ENCODE measurements around the gene CACNB4. TPM values are rescaled to one million over a fixed set of nuclear protein-coding genes. Genes with fewer than 3 reads are reported as not detected.

CACNB4 gene
- polyA plus RNA-seq, 1 of the 3 experiments (the other 2 are of a cell fraction), result 0.18 TPM

DNA sequence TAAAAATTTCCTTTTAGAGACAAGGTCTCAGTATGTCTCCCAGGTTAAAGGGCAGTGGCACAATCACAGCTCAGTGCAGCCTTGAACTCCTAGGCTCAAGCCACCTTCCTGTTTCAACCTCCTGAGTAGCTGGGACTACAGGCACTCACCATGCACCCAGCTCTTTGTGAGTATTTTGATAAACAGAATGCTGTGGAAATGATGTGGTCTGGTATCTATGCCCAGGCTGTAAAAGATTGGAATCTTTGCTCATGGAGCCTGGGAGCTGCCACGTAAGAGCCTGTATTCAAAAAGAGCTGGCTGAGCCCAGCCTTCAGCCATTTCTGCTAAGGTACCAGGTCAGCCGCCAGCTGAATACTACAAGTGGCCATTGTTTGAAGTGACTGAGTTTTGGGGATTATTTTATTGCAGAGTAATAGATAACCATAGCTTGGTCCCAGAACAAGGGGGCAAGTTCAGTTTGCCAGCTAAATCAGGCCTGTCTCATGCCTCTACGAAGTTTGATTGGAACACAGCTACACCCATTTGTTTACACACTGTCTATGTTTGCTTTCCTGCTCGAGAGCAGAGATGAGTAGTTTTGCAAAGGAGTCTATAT lies 249.3 kb downstream of the CACNB4 start:
- Histone ChIP-seq H3K9me2 (no peaks in the 10 kb centered on the region), H3F3A (replicated peaks; ENCODE audit: insufficient read depth) (no peaks in the 10 kb centered on the region), H3K9ac (no peak overlapping the region), H3K4me1 (ENCODE audit: control insufficient read depth in 1 of 2, insufficient read depth in 2 of 2, low read depth in 1 of 2, low read length in 1 of 2) (peaks cover 0 to 3% of the 10 kb centered on the region in 2 experiments; a peak in 2 of 4 replicates), H3K27ac (ENCODE audit: low read depth in 2 of 2, low read length in 1 of 2) (no peak overlapping the region), H3K79me2 (ENCODE audit: insufficient read depth) (no peaks in the 10 kb centered on the region), H3K4me3 (ENCODE audit: low read depth in 2 of 2, low read length in 1 of 2) (no peak overlapping the region), H3K27me3 (ENCODE audit: insufficient read depth) (no peaks in the 10 kb centered on the region), H3K4me2 (no peak overlapping the region), H2AFZ (ENCODE audit: low read depth) (no peak overlapping the region), H3K36me3 (replicated peaks in 1 of 2; ENCODE audit: control insufficient read depth in 1 of 2, insufficient read depth in 2 of 2, low read length in 1 of 2) (no peaks in the 10 kb centered on the region), H4K20me1 (ENCODE audit: insufficient read depth) (no peaks in the 10 kb centered on the region), H3K9me3 (no peaks in the 10 kb centered on the region)
- no peak for TF ChIP-seq YY1 (IDR thresholded peaks at IDR 0.05; ENCODE audit: low read depth)
- no peak for TF ChIP-seq JUND (IDR thresholded peaks at IDR 0.05)
- TF ChIP-seq ZBTB33 (IDR thresholded peaks at IDR 0.05; ENCODE audit: borderline replicate concordance, low read depth), result no peak
- TF ChIP-seq GATA2 (CRISPR knock-in tag; IDR thresholded peaks at IDR 0.05), result no peak
- TF ChIP-seq MAX (IDR thresholded peaks at IDR 0.05; ENCODE audit: low read depth), result no peak
- TF ChIP-seq TCF12 (IDR thresholded peaks at IDR 0.05), result no peak
- no peak for TF ChIP-seq FOSL2 (IDR thresholded peaks at IDR 0.05; ENCODE audit: borderline replicate concordance, low read depth)
- no peak for TF ChIP-seq RFX5 (IDR thresholded peaks at IDR 0.05; ENCODE audit: low read length)
- TF ChIP-seq NRF1 (IDR thresholded peaks at IDR 0.05; ENCODE audit: low read depth, low read length), result no peak
- no peak for TF ChIP-seq USF1 (IDR thresholded peaks at IDR 0.05; ENCODE audit: borderline replicate concordance, low read depth)
- no peak for TF ChIP-seq POLR2AphosphoS5 (IDR thresholded peaks at IDR 0.05; ENCODE audit: low read depth, low read length)
- CTCF ChIA-PET, result interaction anchor here (1.2 kb wide), 1 partner anchor 10 kb away, joined by 4 read pairs; no protein-coding TSS in a partner anchor
- WGBS (ENCODE audit: low lambda C conversion rate), result 56% methylated on average over 3 of the region's 4 CpGs
- POLR2A ChIA-PET, result interaction anchor here (0.8 kb wide), 1 partner anchor 21 kb away, joined by 3 read pairs; the partner anchor contains the start of gene ARL5A
- no peak for DNase-seq

GRCh38 chr2:151845884-151846283 lies 253.0 kb downstream of the CACNB4 start:
- Histone ChIP-seq H3K4me1 (ENCODE audit: control insufficient read depth in 1 of 2, insufficient read depth in 2 of 2, low read depth in 1 of 2, low read length in 1 of 2) (peaks cover 0 to 2% of the 10 kb centered on the region in 2 experiments; a peak in 1 of 4 replicates), H3K9me3 (no peaks in the 10 kb centered on the region), H3K27me3 (ENCODE audit: insufficient read depth) (no peaks in the 10 kb centered on the region), H3K9me2 (no peaks in the 10 kb centered on the region), H3K4me2 (no peak overlapping the region), H3F3A (replicated peaks; ENCODE audit: insufficient read depth) (no peaks in the 10 kb centered on the region), H4K20me1 (ENCODE audit: insufficient read depth) (no peaks in the 10 kb centered on the region), H3K79me2 (ENCODE audit: insufficient read depth) (no peaks in the 10 kb centered on the region), H3K36me3 (replicated peaks in 1 of 2; ENCODE audit: control insufficient read depth in 1 of 2, insufficient read depth in 2 of 2, low read length in 1 of 2) (no peaks in the 10 kb centered on the region), H3K4me3 (ENCODE audit: low read depth in 2 of 2, low read length in 1 of 2) (no peak overlapping the region), H3K27ac (ENCODE audit: low read depth in 2 of 2, low read length in 1 of 2) (no peak overlapping the region), H3K9ac (no peak overlapping the region), H2AFZ (ENCODE audit: low read depth) (no peak overlapping the region)
- CTCF ChIA-PET, result no interaction called here
- no peak for DNase-seq
- WGBS (ENCODE audit: low lambda C conversion rate), result 47% methylated on average over 2 of the region's 2 CpGs
- TF ChIP-seq USF2 (IDR thresholded peaks at IDR 0.05; ENCODE audit: borderline replicate concordance, low read depth, low read length), result no peak
- no peak for TF ChIP-seq FOSL2 (IDR thresholded peaks at IDR 0.05; ENCODE audit: borderline replicate concordance, low read depth)
- TF ChIP-seq NFIC (IDR thresholded peaks at IDR 0.05; ENCODE audit: borderline replicate concordance), result no peak
- TF ChIP-seq CHD2 (IDR thresholded peaks at IDR 0.05; ENCODE audit: low read length, partially characterized antibody), result no peak
- TF ChIP-seq MXI1 (IDR thresholded peaks at IDR 0.05; ENCODE audit: low read depth, low read length), result no peak
- TF ChIP-seq NRF1 (IDR thresholded peaks at IDR 0.05; ENCODE audit: low read depth, low read length), result no peak
- no peak for TF ChIP-seq USF1 (IDR thresholded peaks at IDR 0.05; ENCODE audit: borderline replicate concordance, low read depth)
- TF ChIP-seq FOXM1 (IDR thresholded peaks at IDR 0.05; ENCODE audit: low read depth), result no peak
- no peak for TF ChIP-seq GATA2 (CRISPR knock-in tag; IDR thresholded peaks at IDR 0.05)
- TF ChIP-seq SIN3A (IDR thresholded peaks at IDR 0.05; ENCODE audit: borderline replicate concordance, low read depth, low read length), result no peak
- TF ChIP-seq RXRA (IDR thresholded peaks at IDR 0.05; ENCODE audit: borderline replicate concordance, low read depth), result no peak
- POLR2A ChIA-PET, result no interaction called here

Measured in SK-N-SH (cell line).